A549 (cell line): ENCODE results near the gene TSC22D1.

Experiments used
- BHLHE40 ChIP-seq: IDR thresholded peaks from 2 replicates; pipeline ENCODE4 v1.6.1; 2012; ENCODE audit warnings: low read depth, low read length, inconsistent platforms
- CHD2 ChIP-seq: fragments of 150-350 bp; IDR thresholded peaks from 2 replicates; pipeline ENCODE4 v1.6.1; 2014; ENCODE audit warnings: low read length; ENCODE audit not compliant: partially characterized antibody
- CTCF ChIP-seq: fragments of >200 bp; sonication (Bioruptor Twin); formaldehyde crosslinking; IDR thresholded peaks from 3 replicates; pipeline ENCODE4 v1.5.1; 2016
- EHMT2 ChIP-seq: fragments of 200-600 bp; sonication (generic); IDR thresholded peaks from 2 replicates; pipeline ENCODE4 v1.6.1; 2016; ENCODE audit warnings: antibody characterized with exemption, low read depth, mild to moderate bottlenecking, moderate library complexity
- EP300 ChIP-seq, 2 experiments: fragments of >200 bp; sonication (Bioruptor Twin); formaldehyde crosslinking; IDR thresholded peaks; 2 replicates in 1 of 2; 3 replicates in 1 of 2; pipeline ENCODE4 v1.6.1; 2016 to 2017
- MAX ChIP-seq: IDR thresholded peaks from 2 replicates; pipeline ENCODE4 v1.6.1; 2012
- MAZ ChIP-seq: fragments of 150-350 bp; IDR thresholded peaks from 2 replicates; pipeline ENCODE4 v1.6.1; 2014; ENCODE audit warnings: antibody characterized with exemption, low read depth, low read length, borderline replicate concordance
- PHF8 ChIP-seq: fragments of 200-600 bp; sonication (generic); IDR thresholded peaks from 2 replicates; pipeline ENCODE4 v1.6.1; 2016; ENCODE audit warnings: low read depth, mild to moderate bottlenecking, antibody characterized with exemption, moderate library complexity, borderline replicate concordance
- RAD21 ChIP-seq, 2 experiments: fragments of >200 bp in 1 of 2; sonication (Bioruptor Twin) in 1 of 2; formaldehyde crosslinking in 1 of 2; IDR thresholded peaks in 1 of 2; conservative IDR thresholded peaks in 1 of 2; 2 replicates in 1 of 2; 3 replicates in 1 of 2; pipeline ENCODE4 v1.6.1; 2012 to 2018; ENCODE audit warnings: inconsistent platforms in 1 of 2
- REST ChIP-seq: fragments of 200-600 bp; sonication (generic); IDR thresholded peaks from 2 replicates; pipeline ENCODE4 v1.6.1; 2016; ENCODE audit warnings: antibody characterized with exemption, mild to moderate bottlenecking, moderate library complexity
- SMC3 ChIP-seq: fragments of >200 bp; sonication (Bioruptor Twin); formaldehyde crosslinking; IDR thresholded peaks from 3 replicates; pipeline ENCODE4 v1.6.1; 2018; ENCODE audit warnings: inconsistent platforms
- SREBF2 ChIP-seq: fragments of 450-650 bp; IDR thresholded peaks from 2 replicates; pipeline ENCODE4 v1.6.1; 2014; ENCODE audit warnings: mild to moderate bottlenecking, moderate library complexity

- TF ChIP-seq MAZ, result no peak
- no peak for TF ChIP-seq EHMT2
- no peak for TF ChIP-seq CTCF
- no peak for TF ChIP-seq REST
- TF ChIP-seq SMC3, result no peak
- no peak for TF ChIP-seq SREBF2
- TF ChIP-seq CHD2, result no peak
- TF ChIP-seq PHF8, result no peak
- no peak for TF ChIP-seq BHLHE40
- TF ChIP-seq RAD21 (conservative IDR thresholded peaks at IDR 0.05 in 1 of 2, IDR thresholded peaks at IDR 0.05 in 1 of 2), result no peak
- no peak for TF ChIP-seq EP300 (IDR thresholded peaks at IDR 0.05)
- TF ChIP-seq MAX, result no peak
These were observed 181.5 kb downstream of the TSC22D1 start for GRCh38 chr13:44394658-44395057.
